OCI-LY1 (cell line): ENCODE data around the gene ZIC2.

Experiments
- H2AFZ ChIP-seq: fragments of 200-600 bp; sonication (generic), shearing (Covaris generic); 2 replicates; pipeline ENCODE4 v1.6.0; 2014; ENCODE audit warnings: antibody characterized with exemption, mild to moderate bottlenecking, low read length
- H3F3A ChIP-seq: fragments of 200-600 bp; sonication (generic), shearing (Covaris generic); 2 replicates; pipeline ENCODE4 v1.6.0; 2014; ENCODE audit warnings: mild to moderate bottlenecking, antibody characterized with exemption, low read length, moderate library complexity; ENCODE audit not compliant: insufficient read depth
- H3K27ac ChIP-seq: fragments of 200-600 bp; sonication (generic); 2 replicates; pipeline ENCODE4 v1.5.1; 2014; ENCODE audit warnings: low read length, mixed run types, mild to moderate bottlenecking, low read depth; ENCODE audit not compliant: poor library complexity, severe bottlenecking
- H3K27me3 ChIP-seq: fragments of 200-600 bp; sonication (generic); 2 replicates; pipeline ENCODE4 v1.6.0; 2014; ENCODE audit warnings: antibody characterized with exemption, mild to moderate bottlenecking, low read length, moderate library complexity; ENCODE audit not compliant: insufficient read depth
- H3K36me3 ChIP-seq: fragments of 200-600 bp; sonication (generic); 2 replicates; pipeline ENCODE4 v1.6.1; 2014; ENCODE audit warnings: mild to moderate bottlenecking, antibody characterized with exemption, low read length, moderate library complexity, mixed read lengths; ENCODE audit not compliant: insufficient read depth
- H3K4me1 ChIP-seq: fragments of 200-600 bp; sonication (generic); 2 replicates; pipeline ENCODE4 v1.5.1; 2014; ENCODE audit warnings: mild to moderate bottlenecking, low read length, moderate library complexity; ENCODE audit not compliant: insufficient read depth, severe bottlenecking
- H3K4me2 ChIP-seq: fragments of 200-600 bp; sonication (generic), shearing (Covaris generic); 2 replicates; pipeline ENCODE4 v1.6.1; 2014; ENCODE audit warnings: low read length
- H3K4me3 ChIP-seq: fragments of 200-600 bp; sonication (generic); 2 replicates; pipeline ENCODE4 v1.5.1; 2014; ENCODE audit warnings: low read length, low read depth, mild to moderate bottlenecking, mixed read lengths; ENCODE audit not compliant: poor library complexity, severe bottlenecking
- H3K79me2 ChIP-seq: fragments of 200-600 bp; shearing (Covaris generic); 2 replicates; pipeline ENCODE4 v1.6.1; 2016; ENCODE audit warnings: mixed run types, low read length, mixed read lengths; ENCODE audit not compliant: insufficient read depth
- H3K9ac ChIP-seq: fragments of 200-600 bp; sonication (generic), shearing (Covaris generic); 2 replicates; pipeline ENCODE4 v1.6.1; 2014; ENCODE audit warnings: mild to moderate bottlenecking, low read length, mixed read lengths
- H3K9me2 ChIP-seq: fragments of 200-600 bp; sonication (generic), shearing (Covaris generic); 2 replicates; pipeline ENCODE4 v1.6.1; 2014; ENCODE audit warnings: low read depth, mild to moderate bottlenecking, low read length, mixed read lengths
- H3K9me3 ChIP-seq: fragments of 200-600 bp; shearing (Covaris generic); 2 replicates; pipeline ENCODE4 v1.6.1; 2014; ENCODE audit warnings: low read length, mixed read lengths
- H4K20me1 ChIP-seq: fragments of 200-600 bp; sonication (generic), shearing (Covaris generic); 2 replicates; pipeline ENCODE4 v1.6.0; 2016; ENCODE audit warnings: mild to moderate bottlenecking, low read length; ENCODE audit not compliant: insufficient read depth
- EZH2 ChIP-seq: fragments of 200-600 bp; sonication (generic), shearing (Covaris generic); IDR thresholded peaks from 2 replicates; pipeline ENCODE4 v1.8.0; 2017; ENCODE audit warnings: borderline replicate concordance, mixed run types, mild to moderate bottlenecking, antibody characterized with exemption, low read length, moderate library complexity, mixed read lengths
- TF ChIP-seq, protein P1 (sequence below): fragments of 200-600 bp; sonication (generic), shearing (Covaris generic); IDR thresholded peaks from 2 replicates; pipeline ENCODE4 v1.5.1; 2017; ENCODE audit warnings: mild to moderate bottlenecking, antibody characterized with exemption, low read length, moderate library complexity, mixed read lengths

The ZIC2 gene

DNA sequence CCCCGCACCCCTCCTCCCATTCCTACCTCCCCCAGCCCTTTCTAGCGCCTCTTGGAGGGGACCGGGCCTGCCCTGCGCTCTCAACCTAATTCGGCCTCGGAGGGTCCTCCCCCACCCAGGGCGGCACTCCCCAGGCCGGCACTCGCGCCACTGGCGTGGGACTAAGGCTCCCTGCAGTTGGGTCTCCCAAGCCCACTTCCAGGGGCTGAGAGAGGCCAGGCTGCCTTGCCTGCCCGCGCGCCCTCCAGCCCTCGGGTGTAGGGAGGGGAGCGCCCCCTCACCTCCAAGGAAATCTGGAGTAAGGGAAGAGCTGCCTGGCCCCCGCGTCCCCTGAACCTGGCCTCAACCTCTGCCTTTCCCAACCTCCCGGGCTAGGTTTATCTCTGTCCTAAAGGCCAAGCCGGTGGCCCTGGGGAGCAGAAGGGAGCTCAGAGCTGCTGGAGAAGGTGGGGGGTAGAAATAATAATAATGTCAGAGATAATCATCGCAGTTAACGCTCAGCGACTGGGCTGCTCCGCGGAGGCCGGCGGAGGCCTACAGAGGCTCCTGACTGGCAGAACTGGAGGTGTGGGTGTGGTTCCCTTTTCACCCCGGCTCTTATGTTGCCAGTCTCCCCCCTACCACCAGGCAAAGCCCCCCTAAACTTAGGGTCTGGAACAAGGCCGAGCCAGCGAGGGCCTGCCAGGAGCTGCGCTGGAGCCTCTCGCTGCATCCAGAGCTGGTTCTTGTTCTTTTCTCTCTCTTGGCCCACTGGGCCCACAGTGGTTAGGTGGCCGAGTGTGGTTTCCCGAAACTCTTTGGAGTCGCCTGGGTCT, 9.6 kb downstream of the ZIC2 start:
- no peak for TF ChIP-seq EZH2
- TF ChIP-seq, protein P1, sequence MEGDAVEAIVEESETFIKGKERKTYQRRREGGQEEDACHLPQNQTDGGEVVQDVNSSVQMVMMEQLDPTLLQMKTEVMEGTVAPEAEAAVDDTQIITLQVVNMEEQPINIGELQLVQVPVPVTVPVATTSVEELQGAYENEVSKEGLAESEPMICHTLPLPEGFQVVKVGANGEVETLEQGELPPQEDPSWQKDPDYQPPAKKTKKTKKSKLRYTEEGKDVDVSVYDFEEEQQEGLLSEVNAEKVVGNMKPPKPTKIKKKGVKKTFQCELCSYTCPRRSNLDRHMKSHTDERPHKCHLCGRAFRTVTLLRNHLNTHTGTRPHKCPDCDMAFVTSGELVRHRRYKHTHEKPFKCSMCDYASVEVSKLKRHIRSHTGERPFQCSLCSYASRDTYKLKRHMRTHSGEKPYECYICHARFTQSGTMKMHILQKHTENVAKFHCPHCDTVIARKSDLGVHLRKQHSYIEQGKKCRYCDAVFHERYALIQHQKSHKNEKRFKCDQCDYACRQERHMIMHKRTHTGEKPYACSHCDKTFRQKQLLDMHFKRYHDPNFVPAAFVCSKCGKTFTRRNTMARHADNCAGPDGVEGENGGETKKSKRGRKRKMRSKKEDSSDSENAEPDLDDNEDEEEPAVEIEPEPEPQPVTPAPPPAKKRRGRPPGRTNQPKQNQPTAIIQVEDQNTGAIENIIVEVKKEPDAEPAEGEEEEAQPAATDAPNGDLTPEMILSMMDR: no peak
- H3K27ac ChIP-seq: no peak overlapping the region
- H3F3A ChIP-seq: no peaks in the 10 kb centered on the region
- no peaks in the 10 kb centered on the region for H3K79me2 ChIP-seq
- no peaks in the 10 kb centered on the region for H3K36me3 ChIP-seq
- H3K4me3 ChIP-seq: no peak overlapping the region
- no peaks in the 10 kb centered on the region for H3K4me1 ChIP-seq
- H3K4me2 ChIP-seq: no peak overlapping the region
- no peaks in the 10 kb centered on the region for H3K9me3 ChIP-seq
- no peaks in the 10 kb centered on the region for H4K20me1 ChIP-seq
- H3K9me2 ChIP-seq: no peaks in the 10 kb centered on the region
- H2AFZ ChIP-seq: no peak overlapping the region
- 0 out of 2 replicates have a peak, but pooled peaks cover 9% of the 10 kb centered on the region for H3K27me3 ChIP-seq
- H3K9ac ChIP-seq: no peak overlapping the region

- Histone ChIP-seq H2AFZ (no peak overlapping the region), H4K20me1 (no peaks in the 10 kb centered on the region), H3K36me3 (no peaks in the 10 kb centered on the region), H3K9me2 (no peaks in the 10 kb centered on the region), H3K27me3 (0 out of 2 replicates have a peak, but pooled peaks cover 9% of the 10 kb centered on the region), H3K4me2 (no peak overlapping the region), H3K27ac (no peak overlapping the region), H3K4me3 (no peak overlapping the region), H3K9ac (no peak overlapping the region), H3K4me1 (no peaks in the 10 kb centered on the region), H3K9me3 (no peaks in the 10 kb centered on the region), H3K79me2 (no peaks in the 10 kb centered on the region), H3F3A (no peaks in the 10 kb centered on the region)
- TF ChIP-seq, protein P1: no peak
- no peak for TF ChIP-seq EZH2
Measured at GRCh38 chr13:99991828-99992775, 10.5 kb downstream of the ZIC2 start.

DNA sequence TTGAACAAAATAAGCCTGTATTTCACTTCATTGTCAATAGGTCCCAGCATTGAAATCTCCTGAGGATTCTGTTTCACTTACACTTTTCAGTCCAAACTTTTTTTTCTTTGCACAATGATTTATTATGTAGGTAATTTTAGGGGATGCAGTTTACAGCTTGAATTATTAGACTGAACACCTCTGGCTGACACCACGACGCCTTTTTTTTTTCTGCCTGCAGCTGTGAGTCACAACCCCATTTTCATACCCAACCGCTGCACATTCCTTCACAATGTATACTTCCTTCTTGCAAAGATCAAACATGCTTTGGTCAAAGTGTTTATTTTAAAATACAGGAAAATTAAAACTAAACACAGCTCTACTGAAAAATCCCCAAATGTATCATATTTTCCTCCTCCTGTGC, 11.4 kb downstream of the ZIC2 start:
- Histone ChIP-seq H3K4me1 (no peaks in the 10 kb centered on the region), H3F3A (no peaks in the 10 kb centered on the region), H3K4me3 (no peak overlapping the region), H3K27me3 (peaks cover 10% of the 10 kb centered on the region; the same call in 1 of the 2 replicates), H3K36me3 (no peaks in the 10 kb centered on the region), H4K20me1 (no peaks in the 10 kb centered on the region), H3K9me2 (no peaks in the 10 kb centered on the region), H3K9me3 (no peaks in the 10 kb centered on the region), H2AFZ (no peak overlapping the region), H3K27ac (no peak overlapping the region), H3K4me2 (no peak overlapping the region), H3K9ac (no peak overlapping the region), H3K79me2 (no peaks in the 10 kb centered on the region)
- no peak for TF ChIP-seq EZH2
- TF ChIP-seq, protein P1: no peak
